ENCODE results near the gene ARID1A. TPM values are rescaled to one million over a fixed set of nuclear protein-coding genes. Genes with fewer than 3 reads are reported as not detected.
"Not testable (repeated sequence)": the region's sequence is repeated elsewhere in the genome, so short reads cannot be mapped to it uniquely, and the experiment has no call there.

Gene ARID1A
- total RNA-seq (2021): 44.8 and 60.5 TPM in 2 replicates
- percentile 90 among the genes with signal in this experiment for Bru-seq, nascent RNA
- percentile 88 among the genes with signal in this experiment for BruChase-seq, experiment 1, labeled RNA remaining after a 2-hour chase
- BruChase-seq, experiment 2, labeled RNA remaining after a 6-hour chase: percentile 84 among the genes with signal in this experiment
- long read RNA-seq, full-length matches to known transcripts: 32 of 52 reads
- long read RNA-seq, partial matches to known transcripts: 15 of 52 reads
- long read RNA-seq, other reads (novel, unspliced or antisense): 5 of 52 reads

- TSS peak; percentile 49 for BruUV-seq (replicated peaks)
- intact Hi-C loops (cut with micrococcal nuclease; ENCODE audit: unreplicated experiment): loop anchor here (1.0 to 10.0 kb wide), 3 partner anchors 37 to 169 kb away; partner anchors contain the start of genes PIGV and SFN
- CTCF ChIA-PET: no interaction called here
- TF ChIP-seq, protein P1, sequence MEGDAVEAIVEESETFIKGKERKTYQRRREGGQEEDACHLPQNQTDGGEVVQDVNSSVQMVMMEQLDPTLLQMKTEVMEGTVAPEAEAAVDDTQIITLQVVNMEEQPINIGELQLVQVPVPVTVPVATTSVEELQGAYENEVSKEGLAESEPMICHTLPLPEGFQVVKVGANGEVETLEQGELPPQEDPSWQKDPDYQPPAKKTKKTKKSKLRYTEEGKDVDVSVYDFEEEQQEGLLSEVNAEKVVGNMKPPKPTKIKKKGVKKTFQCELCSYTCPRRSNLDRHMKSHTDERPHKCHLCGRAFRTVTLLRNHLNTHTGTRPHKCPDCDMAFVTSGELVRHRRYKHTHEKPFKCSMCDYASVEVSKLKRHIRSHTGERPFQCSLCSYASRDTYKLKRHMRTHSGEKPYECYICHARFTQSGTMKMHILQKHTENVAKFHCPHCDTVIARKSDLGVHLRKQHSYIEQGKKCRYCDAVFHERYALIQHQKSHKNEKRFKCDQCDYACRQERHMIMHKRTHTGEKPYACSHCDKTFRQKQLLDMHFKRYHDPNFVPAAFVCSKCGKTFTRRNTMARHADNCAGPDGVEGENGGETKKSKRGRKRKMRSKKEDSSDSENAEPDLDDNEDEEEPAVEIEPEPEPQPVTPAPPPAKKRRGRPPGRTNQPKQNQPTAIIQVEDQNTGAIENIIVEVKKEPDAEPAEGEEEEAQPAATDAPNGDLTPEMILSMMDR (conservative IDR thresholded peaks at IDR 0.05): no peak
- TF ChIP-seq EZH2 (IDR thresholded peaks at IDR 0.05; ENCODE audit: low read depth): no peak
- H4K20me1 ChIP-seq (ENCODE audit: insufficient read depth): peaks cover 5% of the 10 kb centered on the region; the same call in 1 of the 2 replicates
- peak; percentile 69 to 95 for DNase-seq
- H3K27me3 ChIP-seq (ENCODE audit: insufficient read depth, low read depth): no peaks in the 10 kb centered on the region
- peak within 1 kb of the TSS; percentile 90 for H3K27ac ChIP-seq
- H3K9me2 ChIP-seq (ENCODE audit: insufficient read depth): no peaks in the 10 kb centered on the region
- H3K79me2 ChIP-seq (ENCODE audit: low read depth): peaks cover 54% of the 10 kb centered on the region
- peak within 1 kb of the TSS; percentile 73 for H3K4me3 ChIP-seq
- H3K9me3 ChIP-seq (ENCODE audit: insufficient read depth, low read depth): no peaks in the 10 kb centered on the region
- peak within 1 kb of the TSS; percentile 58; the same call in 1 of the 2 replicates for H2AFZ ChIP-seq
- H3K36me3 ChIP-seq (ENCODE audit: low read depth): 0 out of 2 replicates have a peak, but pooled peaks cover 4% of the 10 kb centered on the region
- peaks cover 50% of the 10 kb centered on the region for H3K4me1 ChIP-seq (replicated peaks; ENCODE audit: insufficient read depth)
- H3F3A ChIP-seq (ENCODE audit: insufficient read depth, low read depth): peaks cover 27% of the 10 kb centered on the region
- H3K4me2 ChIP-seq: peak within 1 kb of the TSS; percentile 99
- POLR2A ChIA-PET (ENCODE audit: unreplicated experiment): no interaction called here
Observed at GRCh38 chr1:26695356-26696118, at the start of gene ARID1A. Gene ARID1A (plus strand): TSS chr1:26696015. CDS start chr1:26696404, 389 bp downstream.

DNA sequence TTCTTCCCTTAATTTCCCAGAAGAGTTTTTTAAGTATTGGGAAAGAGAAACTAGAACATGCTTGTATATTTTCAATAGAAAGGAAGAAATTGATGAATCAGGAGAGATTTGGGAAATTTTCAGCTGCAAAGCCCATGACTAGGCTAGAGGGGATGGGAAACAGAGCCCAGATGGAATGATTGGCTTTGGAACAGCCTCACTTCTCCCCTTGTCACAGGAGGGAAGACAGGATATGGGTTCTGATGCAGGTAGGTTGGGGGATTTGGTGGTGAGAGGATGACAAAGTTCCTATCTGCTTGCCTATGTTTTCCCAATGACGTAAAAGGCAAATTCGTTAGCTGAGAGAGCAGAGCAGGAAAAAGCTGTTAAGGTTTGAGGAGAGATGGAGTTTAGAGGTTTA lies 31.0 kb upstream of the ARID1A start:
- POLR2A ChIA-PET (ENCODE audit: unreplicated experiment): no interaction called here
- Histone ChIP-seq H3K4me2 (no peak overlapping the region), H3K79me2 (ENCODE audit: low read depth) (no peaks in the 10 kb centered on the region), H3K36me3 (ENCODE audit: low read depth) (no peaks in the 10 kb centered on the region), H3K27ac (no peak overlapping the region), H3F3A (ENCODE audit: insufficient read depth, low read depth) (no peaks in the 10 kb centered on the region), H3K9me3 (ENCODE audit: insufficient read depth, low read depth) (no peaks in the 10 kb centered on the region), H3K27me3 (ENCODE audit: insufficient read depth, low read depth) (no peaks in the 10 kb centered on the region), H2AFZ (no peak overlapping the region), H3K9me2 (ENCODE audit: insufficient read depth) (no peaks in the 10 kb centered on the region), H3K4me3 (no peak overlapping the region), H3K4me1 (replicated peaks; ENCODE audit: insufficient read depth) (0 out of 2 replicates have a peak, but pooled peaks cover 6% of the 10 kb centered on the region), H4K20me1 (ENCODE audit: insufficient read depth) (no peaks in the 10 kb centered on the region)
- CTCF ChIA-PET: no interaction called here
- TF ChIP-seq EZH2 (IDR thresholded peaks at IDR 0.05; ENCODE audit: low read depth): no peak
- TF ChIP-seq, protein P1 (conservative IDR thresholded peaks at IDR 0.05): no peak
- BruUV-seq (replicated peaks): no TSS peak
- intact Hi-C loops (cut with micrococcal nuclease; ENCODE audit: unreplicated experiment): no loop called here
- DNase-seq: no peak

DNA sequence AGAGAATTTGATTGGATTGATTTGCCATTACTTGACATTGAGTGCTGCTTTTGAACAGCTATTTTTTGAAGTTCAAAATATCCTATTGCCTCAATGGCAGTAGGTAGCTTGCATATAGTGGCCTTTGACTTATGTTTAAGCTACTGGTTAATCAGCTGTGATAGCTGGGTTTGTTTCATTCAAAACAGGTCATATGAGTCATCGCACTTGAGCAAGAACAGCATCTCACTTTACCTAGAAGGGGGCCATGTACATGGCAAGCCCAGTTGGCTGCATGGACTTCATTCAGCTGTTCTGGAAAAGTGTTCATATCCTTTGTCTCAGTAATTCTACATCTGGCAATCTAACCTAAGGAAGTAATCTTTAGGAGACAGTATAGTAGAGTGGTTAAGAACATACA lies 29.0 kb upstream of the ARID1A start:
- intact Hi-C loops (cut with micrococcal nuclease; ENCODE audit: unreplicated experiment): no loop called here
- ChIA-PET CTCF (interaction anchor here (1.1 kb wide), 1 partner anchor 11 kb away, joined by 4 read pairs; no protein-coding TSS in a partner anchor), POLR2A (ENCODE audit: unreplicated experiment) (no interaction called here)
- Histone ChIP-seq H3K9me3 (ENCODE audit: insufficient read depth, low read depth) (no peaks in the 10 kb centered on the region), H3K4me1 (replicated peaks; ENCODE audit: insufficient read depth) (0 out of 2 replicates have a peak, but pooled peaks cover 6% of the 10 kb centered on the region), H3K9me2 (ENCODE audit: insufficient read depth) (no peaks in the 10 kb centered on the region), H2AFZ (no peak overlapping the region), H3K4me2 (no peak overlapping the region), H4K20me1 (ENCODE audit: insufficient read depth) (no peaks in the 10 kb centered on the region), H3K4me3 (no peak overlapping the region), H3K36me3 (ENCODE audit: low read depth) (no peaks in the 10 kb centered on the region), H3K27ac (no peak overlapping the region), H3F3A (ENCODE audit: insufficient read depth, low read depth) (no peaks in the 10 kb centered on the region), H3K79me2 (ENCODE audit: low read depth) (no peaks in the 10 kb centered on the region), H3K27me3 (ENCODE audit: insufficient read depth, low read depth) (no peaks in the 10 kb centered on the region)
- DNase-seq: peak in 1 of 2 experiments; percentile 41
- no TSS peak for BruUV-seq (replicated peaks)
- no peak for TF ChIP-seq EZH2 (IDR thresholded peaks at IDR 0.05; ENCODE audit: low read depth)
- TF ChIP-seq, protein P1 (conservative IDR thresholded peaks at IDR 0.05): no peak

DNA sequence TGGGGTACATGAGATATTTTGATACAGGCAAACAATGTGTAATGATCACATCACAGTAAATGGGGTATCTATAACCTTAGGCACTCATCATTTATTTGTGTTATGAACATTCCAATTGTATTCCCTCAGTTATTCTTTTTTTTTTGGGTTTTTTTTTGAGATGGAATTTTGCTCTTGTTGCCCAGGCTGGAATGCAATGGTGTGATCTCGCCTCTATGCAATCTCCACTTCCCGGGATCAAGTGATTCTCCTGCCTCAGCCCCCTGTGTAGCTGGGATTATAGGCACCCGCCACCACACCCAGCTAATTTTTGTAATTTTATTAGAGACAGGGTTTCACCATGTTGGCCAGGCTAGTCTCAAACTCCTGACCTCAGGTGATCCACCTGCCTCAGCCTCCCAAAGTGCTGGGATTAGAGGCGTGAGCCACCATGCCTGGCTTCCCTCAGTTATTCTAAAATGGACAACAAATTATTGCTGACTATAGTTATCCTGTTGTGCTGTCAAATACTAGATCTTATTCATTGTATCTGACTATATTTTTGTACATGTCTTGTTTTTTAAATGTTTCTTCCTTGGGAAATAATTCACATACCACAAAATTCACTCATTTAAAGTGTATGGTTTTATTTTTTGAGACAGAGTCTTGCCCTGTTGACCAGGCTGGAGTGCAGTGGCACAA lies 27.6 kb upstream of the ARID1A start:
- POLR2A ChIA-PET (ENCODE audit: unreplicated experiment); H4K20me1 ChIP-seq (ENCODE audit: insufficient read depth); H3K27ac ChIP-seq; intact Hi-C loops (cut with micrococcal nuclease; ENCODE audit: unreplicated experiment); CTCF ChIA-PET; H3F3A ChIP-seq (ENCODE audit: insufficient read depth, low read depth); H3K36me3 ChIP-seq (ENCODE audit: low read depth); H3K4me2 ChIP-seq; H3K9me3 ChIP-seq (ENCODE audit: insufficient read depth, low read depth); H3K9me2 ChIP-seq (ENCODE audit: insufficient read depth); H3K27me3 ChIP-seq (ENCODE audit: insufficient read depth, low read depth); H3K4me1 ChIP-seq (replicated peaks; ENCODE audit: insufficient read depth); H3K4me3 ChIP-seq; DNase-seq; H2AFZ ChIP-seq; BruUV-seq (replicated peaks); H3K79me2 ChIP-seq (ENCODE audit: low read depth): not testable (repeated sequence)

Data from PC-9 (cell line).